ENCODE measurements around the gene ICA1. TPM values are rescaled to one million over a fixed set of nuclear protein-coding genes. Genes with fewer than 3 reads are reported as not detected.
"Not testable (repeated sequence)": the region's sequence is repeated elsewhere in the genome, so short reads cannot be mapped to it uniquely, and the experiment has no call there.

ICA1 gene
- total RNA-seq, 2 donors from 2014 or later = 0.46 to 3.6 TPM

GRCh38 chr7:8119262-8119661 lies 142.7 kb downstream of the ICA1 start:
- Mint-ChIP-seq H3K27ac (no peak overlapping the region), H3K9me3 (peaks cover 0 to 22% of the 10 kb centered on the region in 2 donors), H3K36me3 (peaks cover 10 to 28% of the 10 kb centered on the region in 2 donors)
- DNase-seq (ENCODE audit: low spot score in 2 of 2) (no peak), ATAC-seq (no peak)

GRCh38 chr7:8117195-8117594 lies 144.8 kb downstream of the ICA1 start:
- H3K9me3 Mint-ChIP-seq = peaks cover 0 to 22% of the 10 kb centered on the region in 2 donors
- peaks cover 10 to 40% of the 10 kb centered on the region in 2 donors for H3K36me3 Mint-ChIP-seq
- H3K27ac Mint-ChIP-seq = no peak overlapping the region
- ATAC-seq = peak; percentile 43 to 64
- no peak for DNase-seq (ENCODE audit: low spot score in 2 of 2)

- peaks cover 0 to 26% of the 10 kb centered on the region in 2 donors for H3K9me3 Mint-ChIP-seq
- peaks cover 10 to 45% of the 10 kb centered on the region in 2 donors for H3K36me3 Mint-ChIP-seq
- ATAC-seq (peak in 1 of 2 donors; percentile 40), DNase-seq (ENCODE audit: low spot score in 2 of 2) (no peak)
- H3K27ac Mint-ChIP-seq = no peak overlapping the region
Measured at GRCh38 chr7:8115547-8116402, 146.2 kb downstream of the ICA1 start.

GRCh38 chr7:8114175-8114574 lies 147.8 kb downstream of the ICA1 start:
- peaks cover 0 to 28% of the 10 kb centered on the region in 2 donors for H3K9me3 Mint-ChIP-seq
- H3K36me3 Mint-ChIP-seq = peaks cover 10 to 48% of the 10 kb centered on the region in 2 donors
- DNase-seq (ENCODE audit: low spot score in 2 of 2) (no peak), ATAC-seq (peak in 1 of 2 donors; percentile 55)
- H3K27ac Mint-ChIP-seq = peak overlapping the region in 1 of 2 donors; percentile 59

GRCh38 chr7:8113184-8113583 lies 148.8 kb downstream of the ICA1 start:
- Mint-ChIP-seq H3K9me3 (peaks cover 0 to 28% of the 10 kb centered on the region in 2 donors), H3K36me3 (peaks cover 10 to 48% of the 10 kb centered on the region in 2 donors), H3K27ac (no peak overlapping the region)
- no peak for DNase-seq (ENCODE audit: low spot score in 2 of 2)
- ATAC-seq = no peak

- peaks cover 10 to 48% of the 10 kb centered on the region in 2 donors for H3K36me3 Mint-ChIP-seq
- DNase-seq (ENCODE audit: low spot score in 2 of 2) (no peak), ATAC-seq (no peak)
- H3K9me3 Mint-ChIP-seq = peaks cover 0 to 33% of the 10 kb centered on the region in 2 donors
- H3K27ac Mint-ChIP-seq = no peak overlapping the region
Measured at GRCh38 chr7:8112685-8113084, 149.3 kb downstream of the ICA1 start.

- peaks cover 0 to 28% of the 10 kb centered on the region in 2 donors for H3K9me3 Mint-ChIP-seq
- ATAC-seq (no peak), DNase-seq (ENCODE audit: low spot score in 2 of 2) (no peak)
- peaks cover 10 to 40% of the 10 kb centered on the region in 2 donors for H3K36me3 Mint-ChIP-seq
- H3K27ac Mint-ChIP-seq = no peak overlapping the region
Measured at GRCh38 chr7:8111282-8111960, 150.5 kb downstream of the ICA1 start.

GRCh38 chr7:8109196-8110022 lies 152.6 kb downstream of the ICA1 start:
- no peak for ATAC-seq
- H3K27ac Mint-ChIP-seq = no peak overlapping the region
- peaks cover 1 to 22% of the 10 kb centered on the region in 2 donors for H3K36me3 Mint-ChIP-seq
- DNase-seq (ENCODE audit: low spot score in 2 of 2) = no peak
- peaks cover 0 to 20% of the 10 kb centered on the region in 2 donors for H3K9me3 Mint-ChIP-seq

- peak overlapping the region; percentile 53 to 57 for H3K27ac Mint-ChIP-seq
- H3K36me3 Mint-ChIP-seq = peaks cover 3 to 14% of the 10 kb centered on the region in 2 donors
- DNase-seq (ENCODE audit: low spot score in 2 of 2) (no peak), ATAC-seq (peak; percentile 68 to 70)
- H3K9me3 Mint-ChIP-seq = peaks cover 10 to 27% of the 10 kb centered on the region in 2 donors
Measured at GRCh38 chr7:8105449-8106095, 156.4 kb downstream of the ICA1 start.

GRCh38 chr7:8103282-8103681 lies 158.7 kb downstream of the ICA1 start:
- DNase-seq (ENCODE audit: low spot score in 2 of 2) (no peak), ATAC-seq (no peak)
- Mint-ChIP-seq H3K27ac (no peak overlapping the region), H3K36me3 (peaks cover 17 to 30% of the 10 kb centered on the region in 2 donors), H3K9me3 (peaks cover 23 to 30% of the 10 kb centered on the region in 2 donors)

- Mint-ChIP-seq H3K36me3 (peaks cover 30% of the 10 kb centered on the region in 2 donors), H3K9me3 (peaks cover 27 to 29% of the 10 kb centered on the region in 2 donors)
- H3K27ac Mint-ChIP-seq; DNase-seq (ENCODE audit: low spot score in 2 of 2); ATAC-seq: not testable (repeated sequence)
Measured at GRCh38 chr7:8101292-8101691, 160.7 kb downstream of the ICA1 start.

- Mint-ChIP-seq H3K27ac (no peak overlapping the region), H3K9me3 (peaks cover 5 to 14% of the 10 kb centered on the region in 2 donors), H3K36me3 (peaks cover 9 to 21% of the 10 kb centered on the region in 2 donors)
- DNase-seq (ENCODE audit: low spot score in 2 of 2) (no peak), ATAC-seq (no peak)
Measured at GRCh38 chr7:8094164-8095140, 167.5 kb downstream of the ICA1 start.

- H3K27ac Mint-ChIP-seq = no peak overlapping the region
- DNase-seq (ENCODE audit: low spot score in 2 of 2) = no peak
- ATAC-seq = no peak
- H3K36me3 Mint-ChIP-seq = peaks cover 0 to 3% of the 10 kb centered on the region in 2 donors
- H3K9me3 Mint-ChIP-seq = peaks cover under 1 to 1% of the 10 kb centered on the region in 2 donors
Measured at GRCh38 chr7:8092140-8092539, 169.8 kb downstream of the ICA1 start.

- ATAC-seq = no peak
- Mint-ChIP-seq H3K36me3 (peaks cover 0 to 6% of the 10 kb centered on the region in 2 donors), H3K9me3 (no peaks in the 10 kb centered on the region)
Measured at GRCh38 chr7:8089036-8089780, 172.8 kb downstream of the ICA1 start.

More at GRCh38 chr7:8089036-8089780, 172.8 kb downstream of the ICA1 start:
- no peak overlapping the region for H3K27ac Mint-ChIP-seq
- no peak for DNase-seq (ENCODE audit: low spot score in 2 of 2)
